Gastrocnemius medialis (tissue), 4 donors: ENCODE measurements around the gene ANKRD63. TPM values are rescaled to one million over a fixed set of nuclear protein-coding genes. Genes with fewer than 3 reads are reported as not detected.

ENCODE experiments used
- ATAC-seq, 2 donors: fragments of 150-250 bp; one replicate each; pipeline ENCODE4 v1.9.1; 2016
- DNase-seq, 2 donors: peaks; one replicate each; pipeline ENCODE4 v3.0.0-alpha.2; 2019
- H3K27ac ChIP-seq, 4 donors: fragments of 200-600 bp; sonication (generic); 1 replicate in 1 of 4; 2 replicates in 3 of 4; pipeline ENCODE4 v1.5.1; 2016 to 2018; ENCODE audit warnings: mild to moderate bottlenecking in 2 of 4, moderate library complexity in 1 of 4
- H3K27me3 ChIP-seq, 3 donors: fragments of 200-600 bp; sonication (generic) in 2 of 3; 1 replicate in 1 of 3; 2 replicates in 2 of 3; pipeline versions ENCODE4 v1.5.1 to v1.6.0; 2016 to 2019; ENCODE audit warnings: mild to moderate bottlenecking in 1 of 3, moderate library complexity in 1 of 3
- H3K36me3 ChIP-seq, 2 donors: fragments of 200-600 bp; sonication (generic) in 1 of 2; one replicate each; pipeline ENCODE4 v1.5.1; 2017 to 2018
- H3K4me1 ChIP-seq, 2 donors: fragments of 200-600 bp; sonication (generic) in 1 of 2; one replicate each; pipeline ENCODE4 v1.5.1; 2016 to 2017; ENCODE audit warnings: mild to moderate bottlenecking in 2 of 2
- H3K4me3 ChIP-seq, 4 donors: fragments of 200-600 bp; sonication (generic) in 3 of 4; 1 replicate in 1 of 4; 2 replicates in 3 of 4; pipeline ENCODE4 v1.5.1; 2016 to 2019; ENCODE audit warnings: mild to moderate bottlenecking in 2 of 4
- H3K9me3 ChIP-seq, 3 donors: fragments of 200-600 bp; sonication (generic) in 2 of 3; 1 replicate in 1 of 3; 2 replicates in 2 of 3; pipeline ENCODE4 v1.5.1; 2016 to 2019
- POLR2A ChIP-seq, 2 donors: fragments of 450-650 bp; IDR thresholded peaks; one replicate each; pipeline ENCODE4 v1.6.1; 2017; ENCODE audit warnings: antibody characterized with exemption in 2 of 2, mild to moderate bottlenecking in 2 of 2, moderate library complexity in 2 of 2
- in situ Hi-C, 4 donors: fragments of 200-750 bp; cut with MboI; loops; one replicate each; pipeline versions ENCODE4 v1.15.0 to v1.8.0; 2017; ENCODE audit warnings: low sequenced_read_pairs in 4 of 4
- intact Hi-C: fragments of 100-400 bp; cut with DNase I; formaldehyde crosslinking; loops from one replicate; pipeline ENCODE4 v1.15.1; 2023; ENCODE audit warnings: low total_unique reads
- total RNA-seq, 4 donors: library from RNA; depleted of rRNA; stranded (reverse); fragments of >200 nt; gene quantifications; one replicate each; pipeline versions ENCODE4 v1.1.0 to v1.2.3, GENCODE V29; 2016
- TF ChIP-seq, protein P1 (sequence below), 5 experiments: fragments of 450-650 bp in 3 of 5; fragments of 200-600 bp in 2 of 5; sonication (generic) in 2 of 5; IDR thresholded peaks in 4 of 5; conservative IDR thresholded peaks in 1 of 5; 1 replicate in 4 of 5; 2 replicates in 1 of 5; pipeline ENCODE4 v1.5.1; 2016 to 2019; ENCODE audit warnings: antibody characterized with exemption in 5 of 5, mild to moderate bottlenecking in 3 of 5, moderate library complexity in 3 of 5

ANKRD63 gene
- total RNA-seq, 4 donors from 2014 or later: not detected

DNA sequence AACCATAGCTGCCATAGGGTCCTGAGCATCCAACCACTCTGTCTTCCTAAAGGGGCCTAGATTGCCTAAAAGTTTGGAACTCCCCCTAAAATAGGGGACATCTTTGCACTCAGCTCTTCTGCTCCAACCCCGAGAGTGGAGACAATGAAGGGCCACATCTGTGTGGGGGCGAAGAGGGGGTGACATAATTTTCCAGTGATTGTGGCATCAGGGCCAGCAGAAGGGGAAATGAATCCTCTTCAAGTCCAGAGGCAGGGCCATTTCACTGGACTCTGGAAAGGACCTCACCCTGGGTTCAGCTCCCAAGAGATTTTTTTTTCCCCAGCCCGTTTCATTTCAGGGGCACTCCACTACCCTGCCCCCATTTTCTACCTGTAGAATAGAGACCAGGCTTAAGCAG is 4.6 kb upstream of the ANKRD63 start:
- no peaks in the 10 kb centered on the region for H3K9me3 ChIP-seq
- ATAC-seq (no peak), DNase-seq (no peak)
- H3K4me3 ChIP-seq: no peak overlapping the region
- TF ChIP-seq, protein P1, sequence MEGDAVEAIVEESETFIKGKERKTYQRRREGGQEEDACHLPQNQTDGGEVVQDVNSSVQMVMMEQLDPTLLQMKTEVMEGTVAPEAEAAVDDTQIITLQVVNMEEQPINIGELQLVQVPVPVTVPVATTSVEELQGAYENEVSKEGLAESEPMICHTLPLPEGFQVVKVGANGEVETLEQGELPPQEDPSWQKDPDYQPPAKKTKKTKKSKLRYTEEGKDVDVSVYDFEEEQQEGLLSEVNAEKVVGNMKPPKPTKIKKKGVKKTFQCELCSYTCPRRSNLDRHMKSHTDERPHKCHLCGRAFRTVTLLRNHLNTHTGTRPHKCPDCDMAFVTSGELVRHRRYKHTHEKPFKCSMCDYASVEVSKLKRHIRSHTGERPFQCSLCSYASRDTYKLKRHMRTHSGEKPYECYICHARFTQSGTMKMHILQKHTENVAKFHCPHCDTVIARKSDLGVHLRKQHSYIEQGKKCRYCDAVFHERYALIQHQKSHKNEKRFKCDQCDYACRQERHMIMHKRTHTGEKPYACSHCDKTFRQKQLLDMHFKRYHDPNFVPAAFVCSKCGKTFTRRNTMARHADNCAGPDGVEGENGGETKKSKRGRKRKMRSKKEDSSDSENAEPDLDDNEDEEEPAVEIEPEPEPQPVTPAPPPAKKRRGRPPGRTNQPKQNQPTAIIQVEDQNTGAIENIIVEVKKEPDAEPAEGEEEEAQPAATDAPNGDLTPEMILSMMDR (IDR thresholded peaks at IDR 0.05 in 4 of 5, conservative IDR thresholded peaks at IDR 0.05 in 1 of 5): no peak
- H3K4me1 ChIP-seq: peaks cover 0 to 18% of the 10 kb centered on the region in 2 donors
- no peaks in the 10 kb centered on the region for H3K36me3 ChIP-seq
- in situ Hi-C loops (loop anchor here in 1 of 4 donors (10.0 kb wide), 1 partner anchor 137 kb away; no protein-coding TSS in a partner anchor), intact Hi-C loops (no loop called here)
- peaks cover 15 to 29% (median 18%) of the 10 kb centered on the region in 3 donors for H3K27me3 ChIP-seq
- H3K27ac ChIP-seq: no peak overlapping the region

DNA sequence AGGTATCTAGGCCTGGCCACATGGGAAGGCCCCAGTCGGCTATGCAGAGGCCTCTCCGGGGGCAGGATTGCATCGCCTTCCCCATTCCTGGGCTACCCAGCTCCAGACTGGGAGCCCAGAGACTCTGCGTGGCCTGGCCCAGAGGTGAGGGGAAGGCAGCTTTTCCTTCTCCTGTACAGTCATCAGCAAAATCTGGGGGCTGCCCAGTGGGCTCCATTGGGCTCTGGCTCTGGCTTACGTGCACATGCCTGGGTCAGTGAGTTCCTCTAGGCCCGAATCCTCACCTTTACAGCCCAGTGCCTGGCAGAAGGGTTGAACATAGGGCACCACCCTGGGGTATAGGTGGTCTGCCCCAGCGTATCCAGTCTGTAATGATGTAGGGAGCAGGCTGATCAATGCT is 3.9 kb upstream of the ANKRD63 start:
- intact Hi-C loops (no loop called here), in situ Hi-C loops (loop anchor here in 1 of 4 donors (10.0 kb wide), 1 partner anchor 138 kb away; no protein-coding TSS in a partner anchor)
- Histone ChIP-seq H3K27ac (no peak overlapping the region), H3K9me3 (no peaks in the 10 kb centered on the region), H3K4me1 (peaks cover 0 to 22% of the 10 kb centered on the region in 2 donors), H3K27me3 (peaks cover 15 to 32% (median 26%) of the 10 kb centered on the region in 3 donors), H3K36me3 (no peaks in the 10 kb centered on the region), H3K4me3 (no peak overlapping the region)
- ATAC-seq (no peak), DNase-seq (no peak)
- TF ChIP-seq POLR2A (IDR thresholded peaks at IDR 0.05): no peak
- TF ChIP-seq, protein P1 (IDR thresholded peaks at IDR 0.05 in 4 of 5, conservative IDR thresholded peaks at IDR 0.05 in 1 of 5): no peak

DNA sequence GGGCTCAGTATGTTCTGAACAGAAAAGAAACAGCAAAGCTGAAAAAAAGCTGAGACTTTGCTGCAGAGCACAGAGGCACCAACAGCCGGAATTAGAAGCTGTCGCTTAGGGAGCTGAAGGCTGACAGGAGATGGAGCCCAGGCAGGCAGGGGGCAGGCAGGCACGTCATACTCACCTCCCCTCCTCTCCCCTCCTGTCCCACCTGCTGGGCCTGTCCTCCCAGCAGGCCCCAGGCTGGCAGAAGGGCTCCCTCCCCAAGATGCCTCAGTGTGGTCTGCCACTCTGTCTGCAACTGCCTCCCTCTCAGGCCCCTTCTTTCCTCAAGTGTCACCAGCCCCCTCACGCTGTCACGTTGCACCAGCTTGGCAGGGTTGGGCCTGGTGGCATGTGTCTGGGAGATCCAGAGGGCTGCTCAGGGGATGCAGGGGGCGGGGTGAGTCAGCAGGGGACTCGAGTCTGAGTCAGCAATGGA is 3.2 kb upstream of the ANKRD63 start:
- H3K27ac ChIP-seq: no peak overlapping the region
- in situ Hi-C loops: loop anchor here in 1 of 4 donors (10.0 kb wide), 1 partner anchor 139 kb away; no protein-coding TSS in a partner anchor

DNA sequence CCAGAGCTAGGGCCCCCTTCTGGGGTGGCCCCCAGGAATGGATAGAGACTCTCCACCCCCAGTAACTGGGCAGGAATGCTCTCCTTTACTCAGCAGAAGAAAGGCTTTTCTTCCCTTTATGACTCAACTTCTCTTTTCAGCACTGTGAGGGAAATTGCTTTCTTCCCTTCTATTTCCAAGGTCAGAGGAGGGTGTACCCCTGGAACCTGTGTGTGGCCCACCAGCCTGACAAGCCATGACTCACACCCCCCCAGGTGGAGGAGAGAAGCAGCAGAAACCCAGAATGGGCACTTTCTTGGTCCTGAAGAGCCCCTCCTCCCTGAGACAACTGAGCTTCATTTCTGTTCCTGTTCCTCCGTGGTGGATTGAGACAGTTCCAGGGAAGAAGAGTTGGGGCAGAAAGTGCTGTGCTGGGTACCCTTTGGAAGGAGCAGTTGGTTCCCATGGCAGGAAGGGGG is 2.7 kb upstream of the ANKRD63 start:
- Histone ChIP-seq H3K4me1 (peaks cover 0 to 13% of the 10 kb centered on the region in 2 donors), H3K4me3 (no peak overlapping the region), H3K9me3 (no peaks in the 10 kb centered on the region), H3K27ac (no peak overlapping the region), H3K36me3 (no peaks in the 10 kb centered on the region), H3K27me3 (peaks cover 26 to 38% (median 32%) of the 10 kb centered on the region in 3 donors)
- intact Hi-C loops: no loop called here
- DNase-seq (no peak), ATAC-seq (no peak)
- in situ Hi-C loops: loop anchor here in 1 of 4 donors (10.0 kb wide), 1 partner anchor 139 kb away; no protein-coding TSS in a partner anchor
- TF ChIP-seq, protein P1 (IDR thresholded peaks at IDR 0.05 in 4 of 5, conservative IDR thresholded peaks at IDR 0.05 in 1 of 5): no peak
- TF ChIP-seq POLR2A (IDR thresholded peaks at IDR 0.05): no peak

More for the DNA sequence above, 3.2 kb upstream of the ANKRD63 start:
- H3K36me3 ChIP-seq: no peaks in the 10 kb centered on the region
- ATAC-seq (no peak), DNase-seq (no peak)
- H3K27me3 ChIP-seq: peaks cover 21 to 33% (median 32%) of the 10 kb centered on the region in 3 donors
- H3K4me3 ChIP-seq: no peak overlapping the region
- peaks cover 0 to 17% of the 10 kb centered on the region in 2 donors for H3K4me1 ChIP-seq
- intact Hi-C loops: no loop called here
- no peaks in the 10 kb centered on the region for H3K9me3 ChIP-seq
- TF ChIP-seq POLR2A (IDR thresholded peaks at IDR 0.05): no peak
- TF ChIP-seq, protein P1 (IDR thresholded peaks at IDR 0.05 in 4 of 5, conservative IDR thresholded peaks at IDR 0.05 in 1 of 5): no peak
